IMR-90 (cell line): ENCODE results near the gene GALR2. TPM values are rescaled to one million over a fixed set of nuclear protein-coding genes. Genes with fewer than 3 reads are reported as not detected.

Experiments used
- ATAC-seq: fragments of 200-7000 bp; cut with Tn5 transposase; 2 replicates; pipeline ENCODE4 v1.9.1; 2020; ENCODE audit warnings: low read depth, mild to moderate bottlenecking, moderate library complexity
- BruUV-seq: library from RNA; stranded (reverse); fragments of 400-500 nt; replicated peaks from 2 replicates; lab custom pipeline; 2021; lab: Mats Ljungman, UMichigan
- CTCF ChIA-PET: fragments of 300-600 bp; formaldehyde crosslinking; extraction: SDS; loops from one replicate; lab custom pipeline; 2021; ENCODE audit warnings: antibody characterized with exemption; lab: Yijun Ruan, JAX
- POLR2A ChIA-PET: fragments of 300-600 bp; sonication (Branson Sonifier 250); formaldehyde crosslinking; loops from one replicate; lab custom pipeline; 2022; ENCODE audit warnings: antibody characterized with exemption; ENCODE audit not compliant: unreplicated experiment; lab: Charles Lee
- DNase-seq: peaks from one replicate; pipeline ENCODE4 v3.0.0; 2013
- H2AFZ ChIP-seq: replicated peaks from 2 replicates; pipeline ENCODE3; 2013; ENCODE audit warnings: low read length, mild to moderate bottlenecking; ENCODE audit not compliant: poor library complexity
- H2AK5ac ChIP-seq: 2 replicates; pipeline ENCODE4 v1.6.1; 2013; ENCODE audit warnings: low read depth, low read length, inconsistent platforms
- H2AK9ac ChIP-seq: replicated peaks from 2 replicates; pipeline ENCODE3; 2013; ENCODE audit warnings: mild to moderate bottlenecking, low read depth, low read length, moderate library complexity; ENCODE audit not compliant: poor library complexity
- H2BK120ac ChIP-seq: 2 replicates; pipeline ENCODE4 v1.6.1; 2013; ENCODE audit warnings: low read depth, low read length, inconsistent platforms
- H2BK15ac ChIP-seq: 3 replicates; pipeline ENCODE4 v1.6.1; 2013; ENCODE audit warnings: low read depth, low read length, inconsistent platforms
- H2BK20ac ChIP-seq: 2 replicates; pipeline ENCODE4 v1.6.1; 2013; ENCODE audit warnings: low read depth, mild to moderate bottlenecking, inconsistent platforms, low read length, moderate library complexity
- H2BK5ac ChIP-seq: 2 replicates; pipeline ENCODE4 v1.6.1; 2013; ENCODE audit warnings: mild to moderate bottlenecking, low read depth, low read length, inconsistent platforms; ENCODE audit not compliant: poor library complexity, severe bottlenecking
- H3K14ac ChIP-seq: replicated peaks from 2 replicates; pipeline ENCODE4 v1.6.1; 2013; ENCODE audit warnings: low read depth, low read length, inconsistent platforms
- H3K18ac ChIP-seq: 2 replicates; pipeline ENCODE4 v1.6.1; 2013; ENCODE audit warnings: low read depth, low read length, control low read depth
- H3K23ac ChIP-seq: 2 replicates; pipeline ENCODE4 v1.6.1; 2013; ENCODE audit warnings: low read depth, low read length, inconsistent platforms
- H3K27ac ChIP-seq: 2 replicates; pipeline ENCODE4 v1.5.1; 2013; ENCODE audit warnings: mild to moderate bottlenecking, control low read depth, low read length; ENCODE audit not compliant: insufficient read depth
- H3K27me3 ChIP-seq: 2 replicates; pipeline ENCODE4 v1.6.1; 2013; ENCODE audit warnings: low read length; ENCODE audit not compliant: control insufficient read depth, insufficient read depth
- H3K36me3 ChIP-seq: 2 replicates; pipeline ENCODE4 v1.6.1; 2013; ENCODE audit warnings: low read length, mixed read lengths; ENCODE audit not compliant: control insufficient read depth, insufficient read depth
- H3K4ac ChIP-seq: 2 replicates; pipeline ENCODE4 v1.6.1; 2013; ENCODE audit warnings: low read depth, low read length, inconsistent platforms
- H3K4me1 ChIP-seq: 2 replicates; pipeline ENCODE4 v1.6.1; 2013; ENCODE audit warnings: low read length, mixed read lengths; ENCODE audit not compliant: control insufficient read depth, insufficient read depth
- H3K4me2 ChIP-seq: 2 replicates; pipeline ENCODE4 v1.6.1; 2013; ENCODE audit warnings: low read depth, mild to moderate bottlenecking, control low read depth, low read length, moderate library complexity
- H3K4me3 ChIP-seq: 2 replicates; pipeline ENCODE4 v1.5.1; 2013; ENCODE audit warnings: low read depth, mild to moderate bottlenecking, control low read depth, low read length, moderate library complexity; ENCODE audit not compliant: insufficient read depth
- H3K56ac ChIP-seq: 2 replicates; pipeline ENCODE4 v1.6.1; 2013; ENCODE audit warnings: low read length, inconsistent platforms; ENCODE audit not compliant: insufficient read depth; ENCODE audit errors: extremely low read depth
- H3K79me1 ChIP-seq, 2 experiments: 2 replicates each; pipeline ENCODE4 v1.6.1; 2013; ENCODE audit warnings: low read length in 2 of 2, inconsistent platforms in 1 of 2, low read depth in 1 of 2
- H3K9ac ChIP-seq: 2 replicates; pipeline ENCODE4 v1.6.1; 2013; ENCODE audit warnings: low read depth, low read length, control low read depth
- H3K9me1 ChIP-seq: 2 replicates; pipeline ENCODE4 v1.6.1; 2013; ENCODE audit warnings: low read length, inconsistent platforms; ENCODE audit not compliant: insufficient read depth
- H3K9me3 ChIP-seq: 2 replicates; pipeline ENCODE4 v1.6.1; 2013; ENCODE audit warnings: low read length; ENCODE audit not compliant: control insufficient read depth, insufficient read depth
- H4K20me1 ChIP-seq: 2 replicates; pipeline ENCODE4 v1.6.1; 2013; ENCODE audit warnings: low read length, inconsistent platforms; ENCODE audit not compliant: insufficient read depth
- H4K5ac ChIP-seq: 2 replicates; pipeline ENCODE4 v1.6.1; 2013; ENCODE audit warnings: mild to moderate bottlenecking, low read depth, low read length, control low read depth
- H4K8ac ChIP-seq, 2 experiments: 2 replicates each; pipeline ENCODE4 v1.6.1; 2013; ENCODE audit warnings: low read depth in 2 of 2, low read length in 2 of 2, control low read depth in 1 of 2, inconsistent platforms in 1 of 2
- H4K91ac ChIP-seq: 2 replicates; pipeline ENCODE4 v1.6.1; 2013; ENCODE audit warnings: low read depth, low read length, inconsistent platforms; ENCODE audit not compliant: insufficient read depth
- BHLHE40 ChIP-seq: fragments of 150-350 bp; IDR thresholded peaks from 2 replicates; pipeline ENCODE4 v1.6.1; 2016; ENCODE audit warnings: mild to moderate bottlenecking, low read depth, low read length
- CEBPB ChIP-seq: IDR thresholded peaks from 2 replicates; pipeline ENCODE4 v1.6.1; 2012; ENCODE audit warnings: low read depth, low read length, improper control_type of control experiment
- CHD1 ChIP-seq: IDR thresholded peaks from 2 replicates; pipeline ENCODE4 v1.6.1; 2012; ENCODE audit warnings: low read depth, low read length, improper control_type of control experiment
- FOS ChIP-seq: fragments of 150-350 bp; IDR thresholded peaks from 2 replicates; pipeline ENCODE4 v1.6.1; 2016; ENCODE audit warnings: low read depth, low read length
- MAFK ChIP-seq: IDR thresholded peaks from 2 replicates; pipeline ENCODE4 v1.6.1; 2012; ENCODE audit warnings: low read depth, low read length, improper control_type of control experiment
- MAZ ChIP-seq: IDR thresholded peaks from 2 replicates; pipeline ENCODE4 v1.6.1; 2012; ENCODE audit warnings: low read depth, mild to moderate bottlenecking, low read length, improper control_type of control experiment, moderate library complexity, borderline replicate concordance
- MXI1 ChIP-seq: IDR thresholded peaks from 2 replicates; pipeline ENCODE4 v1.6.1; 2012; ENCODE audit warnings: low read depth, mild to moderate bottlenecking, low read length, moderate library complexity, borderline replicate concordance
- NFE2L2 ChIP-seq: fragments of 150-350 bp; IDR thresholded peaks from 2 replicates; pipeline ENCODE4 v1.6.1; 2016; ENCODE audit warnings: low read depth, mild to moderate bottlenecking, low read length
- POLR2A ChIP-seq: IDR thresholded peaks from 2 replicates; pipeline ENCODE4 v1.6.1; 2012; ENCODE audit warnings: mild to moderate bottlenecking, low read depth, low read length
- RAD21 ChIP-seq: IDR thresholded peaks from 2 replicates; pipeline ENCODE4 v1.6.1; 2012; ENCODE audit warnings: low read length, improper control_type of control experiment
- RCOR1 ChIP-seq: IDR thresholded peaks from 2 replicates; pipeline ENCODE4 v1.6.1; 2012; ENCODE audit warnings: mild to moderate bottlenecking, low read length, improper control_type of control experiment; ENCODE audit not compliant: insufficient replicate concordance
- RFX5 ChIP-seq: IDR thresholded peaks from 2 replicates; pipeline ENCODE4 v1.8.0; 2012; ENCODE audit warnings: low read depth, mild to moderate bottlenecking, low read length, moderate library complexity
- WGBS, 2 experiments: methylation state at CpG; one replicate each; pipeline versions ENCODE4 v1.1.5 to v1.1.7; 2013; ENCODE audit warnings: missing lambda C conversion rate in 2 of 2; ENCODE audit not compliant: insufficient read length in 1 of 2; ENCODE audit errors: extremely low coverage in 2 of 2; 5-methylcytosine and 5-hydroxymethylcytosine counted together
- dilution Hi-C: fragments of 300-500 bp; cut with HindIII; formaldehyde crosslinking; loops from one replicate; pipeline ENCODE4 v1.14.3; 2018; ENCODE audit warnings: low sequenced_read_pairs; ENCODE audit not compliant: unreplicated experiment
- in situ Hi-C: fragments of 300-500 bp; cut with MboI; formaldehyde crosslinking; loops from 3 replicates; pipeline ENCODE4 v1.14.3; 2019; ENCODE audit warnings: low sequenced_read_pairs, inconsistent platforms, mixed read lengths
- intact Hi-C: fragments of 100-400 bp; cut with micrococcal nuclease; formaldehyde crosslinking; loops from 2 replicates; pipeline ENCODE4 v1.10.0; 2022
- polyA plus RNA-seq, 3 experiments: library from polyadenylated mRNA; depleted of rRNA; stranded (reverse); fragments of >200 nt; gene quantifications; 2 replicates each; pipeline ENCODE4 v1.2.3, GENCODE V29; 2012; ENCODE audit warnings: low replicate concordance in 1 of 3
- total RNA-seq: library from RNA; depleted of rRNA; stranded (reverse); fragments of >200 nt; gene quantifications from 2 replicates; pipeline ENCODE4 v1.2.3, GENCODE V29; 2012
- TF ChIP-seq, protein P1 (sequence below): conservative IDR thresholded peaks from 2 replicates; pipeline ENCODE4 v1.5.1; 2012; ENCODE audit warnings: mild to moderate bottlenecking, low read depth, low read length, improper control_type of control experiment
- TF ChIP-seq, protein P2 (sequence below): fragments of 150-350 bp; IDR thresholded peaks from 2 replicates; pipeline ENCODE4 v1.6.1; 2017; ENCODE audit warnings: mild to moderate bottlenecking, antibody characterized with exemption, low read length, low read depth

The GALR2 gene
- total and polyA plus RNA-seq, 2 of the 4 experiments (the other 2 are of a cell fraction) = 0.07 TPM; not detected in 1

DNA sequence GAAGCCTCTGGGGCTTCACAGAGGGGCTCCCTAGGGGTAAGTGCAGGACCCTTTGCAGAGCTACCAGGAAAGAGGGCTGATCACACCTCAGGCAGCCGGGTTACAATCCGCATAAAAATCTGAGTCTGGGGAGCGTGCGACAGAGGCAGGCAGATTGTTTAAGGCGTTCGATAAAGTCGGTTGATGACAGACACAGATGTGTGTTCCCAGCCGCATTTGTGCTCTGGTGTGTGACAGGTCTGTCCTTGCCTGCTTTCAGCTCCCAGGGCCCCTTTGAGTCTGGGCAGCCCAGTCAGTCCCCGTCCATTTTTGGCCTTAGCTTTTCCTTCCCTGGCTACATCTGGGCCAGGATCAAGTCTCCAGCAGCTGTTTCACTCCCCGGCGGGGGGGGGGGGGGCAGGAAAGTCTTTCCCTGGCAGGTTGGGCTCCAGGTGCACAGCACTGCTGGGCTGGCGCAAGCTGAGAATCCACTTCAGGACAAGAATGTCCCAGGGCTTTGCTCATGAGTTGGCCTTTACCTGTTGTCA is 3.1 kb downstream of the GALR2 start:
- intact Hi-C loops (loop anchor here (10.0 kb wide), 1 partner anchor 173 kb away; the partner anchor contains the start of gene MRPL38), in situ Hi-C loops (no loop called here), dilution Hi-C loops (no loop called here)
- TF ChIP-seq FOS = no peak
- no peak for TF ChIP-seq CEBPB
- TF ChIP-seq MAFK = no peak
- no peak for TF ChIP-seq CHD1
- no peak for TF ChIP-seq MAZ
- TF ChIP-seq POLR2A = no peak
- TF ChIP-seq RFX5 = no peak
- no peak for TF ChIP-seq BHLHE40
- TF ChIP-seq RCOR1 = no peak
- no peak for TF ChIP-seq MXI1
- no peak for TF ChIP-seq NFE2L2
- TF ChIP-seq, protein P1, sequence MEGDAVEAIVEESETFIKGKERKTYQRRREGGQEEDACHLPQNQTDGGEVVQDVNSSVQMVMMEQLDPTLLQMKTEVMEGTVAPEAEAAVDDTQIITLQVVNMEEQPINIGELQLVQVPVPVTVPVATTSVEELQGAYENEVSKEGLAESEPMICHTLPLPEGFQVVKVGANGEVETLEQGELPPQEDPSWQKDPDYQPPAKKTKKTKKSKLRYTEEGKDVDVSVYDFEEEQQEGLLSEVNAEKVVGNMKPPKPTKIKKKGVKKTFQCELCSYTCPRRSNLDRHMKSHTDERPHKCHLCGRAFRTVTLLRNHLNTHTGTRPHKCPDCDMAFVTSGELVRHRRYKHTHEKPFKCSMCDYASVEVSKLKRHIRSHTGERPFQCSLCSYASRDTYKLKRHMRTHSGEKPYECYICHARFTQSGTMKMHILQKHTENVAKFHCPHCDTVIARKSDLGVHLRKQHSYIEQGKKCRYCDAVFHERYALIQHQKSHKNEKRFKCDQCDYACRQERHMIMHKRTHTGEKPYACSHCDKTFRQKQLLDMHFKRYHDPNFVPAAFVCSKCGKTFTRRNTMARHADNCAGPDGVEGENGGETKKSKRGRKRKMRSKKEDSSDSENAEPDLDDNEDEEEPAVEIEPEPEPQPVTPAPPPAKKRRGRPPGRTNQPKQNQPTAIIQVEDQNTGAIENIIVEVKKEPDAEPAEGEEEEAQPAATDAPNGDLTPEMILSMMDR = no peak
- no peak for TF ChIP-seq RAD21
- TF ChIP-seq, protein P2, sequence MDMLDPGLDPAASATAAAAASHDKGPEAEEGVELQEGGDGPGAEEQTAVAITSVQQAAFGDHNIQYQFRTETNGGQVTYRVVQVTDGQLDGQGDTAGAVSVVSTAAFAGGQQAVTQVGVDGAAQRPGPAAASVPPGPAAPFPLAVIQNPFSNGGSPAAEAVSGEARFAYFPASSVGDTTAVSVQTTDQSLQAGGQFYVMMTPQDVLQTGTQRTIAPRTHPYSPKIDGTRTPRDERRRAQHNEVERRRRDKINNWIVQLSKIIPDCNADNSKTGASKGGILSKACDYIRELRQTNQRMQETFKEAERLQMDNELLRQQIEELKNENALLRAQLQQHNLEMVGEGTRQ = no peak
- Histone ChIP-seq H3K4ac (no peak overlapping the region), H2BK20ac (no peak overlapping the region), H3K56ac (no peak overlapping the region), H3K9ac (no peak overlapping the region), H4K5ac (no peak overlapping the region), H3K4me2 (no peak overlapping the region), H4K20me1 (peaks cover 14% of the 10 kb centered on the region), H3K79me1 (peaks cover 0 to 4% of the 10 kb centered on the region in 2 experiments; a peak in 2 of 4 replicates), H4K8ac (no peak overlapping the region), H2BK5ac (no peak overlapping the region), H2AK9ac (no peak overlapping the region), H3K4me1 (peaks cover 3% of the 10 kb centered on the region; the same call in 1 of the 2 replicates), H3K23ac (no peak overlapping the region), H3K9me3 (no peaks in the 10 kb centered on the region), H3K14ac (no peak overlapping the region), H3K4me3 (no peak overlapping the region), H2BK120ac (no peak overlapping the region), H3K27me3 (peaks cover 66% of the 10 kb centered on the region), H3K36me3 (peaks cover 4% of the 10 kb centered on the region; the same call in 1 of the 2 replicates), H3K27ac (no peak overlapping the region), H2AK5ac (no peak overlapping the region), H2BK15ac (no peak overlapping the region), H4K91ac (no peak overlapping the region), H3K9me1 (peaks cover 11% of the 10 kb centered on the region), H2AFZ (no peak overlapping the region), H3K18ac (no peak overlapping the region)
- ATAC-seq (no peak), DNase-seq (no peak)
- WGBS, 2 experiments = 7% methylated on average over 3 of the region's 12 CpGs; no CpG with 5 or more reads in 1 of the 2 experiments
- ChIA-PET POLR2A (no interaction called here), CTCF (no interaction called here)
- BruUV-seq = no TSS peak
